CD4-positive, alpha-beta T cell treated with Interleukin-17A for 4 hours (primary cell): ENCODE data around the gene WIPF2.
"Not testable (repeated sequence)": the region's sequence is repeated elsewhere in the genome, so short reads cannot be mapped to it uniquely, and the experiment has no call there.

ENCODE experiments used
- DNase-seq: peaks from one replicate; pipeline ENCODE4 v3.0.0-alpha.2; 2020; ENCODE audit warnings: mixed read lengths

WIPF2 gene

GRCh38 chr17:40301315-40301714 lies 82.2 kb downstream of the WIPF2 start:
- DNase-seq = no peak

- DNase-seq = peak; percentile 71
Observed at GRCh38 chr17:40303009-40303657, 84.0 kb downstream of the WIPF2 start.

GRCh38 chr17:40303708-40304551 lies 84.8 kb downstream of the WIPF2 start:
- DNase-seq = no peak

GRCh38 chr17:40304552-40304863 lies 85.4 kb downstream of the WIPF2 start:
- not testable (repeated sequence) for DNase-seq

- not testable (repeated sequence) for DNase-seq
Observed at GRCh38 chr17:40304866-40305265, 85.8 kb downstream of the WIPF2 start.

- DNase-seq = no peak
Observed at GRCh38 chr17:40306395-40306794, 87.3 kb downstream of the WIPF2 start.

- DNase-seq = no peak
Observed at GRCh38 chr17:40307001-40307730, 88.1 kb downstream of the WIPF2 start.

- DNase-seq = no peak
Observed at GRCh38 chr17:40307740-40308239, 88.7 kb downstream of the WIPF2 start.

- DNase-seq = no peak
Observed at GRCh38 chr17:40309031-40309948, 90.2 kb downstream of the WIPF2 start, which contains the start of gene RARA. RARA (plus strand) TSS chr17:40309180; CDS start chr17:40331219, 22,039 bp downstream.

- no peak for DNase-seq
Observed at GRCh38 chr17:40309949-40310510, 90.9 kb downstream of the WIPF2 start.

- DNase-seq = no peak
Observed at GRCh38 chr17:40310882-40311391, 91.8 kb downstream of the WIPF2 start.

- no peak for DNase-seq
Observed at GRCh38 chr17:40311575-40311974, 92.5 kb downstream of the WIPF2 start.

- no peak for DNase-seq
Observed at GRCh38 chr17:40312131-40312731, 93.1 kb downstream of the WIPF2 start.

GRCh38 chr17:40312893-40313667 lies 94.0 kb downstream of the WIPF2 start:
- no peak for DNase-seq

GRCh38 chr17:40313668-40314583 lies 94.8 kb downstream of the WIPF2 start:
- DNase-seq = no peak

- peak; percentile 95 for DNase-seq
Observed at GRCh38 chr17:40314584-40314956, 95.5 kb downstream of the WIPF2 start.

GRCh38 chr17:40315206-40315605 lies 96.1 kb downstream of the WIPF2 start:
- DNase-seq = no peak

GRCh38 chr17:40315678-40316570 lies 96.8 kb downstream of the WIPF2 start:
- no peak for DNase-seq
